K562 (cell line): ENCODE data around the gene DPYSL3. TPM values are rescaled to one million over a fixed set of nuclear protein-coding genes. Genes with fewer than 3 reads are reported as not detected.

Experiments
- HNRNPLL ChIP-seq: fragments of 200-400 bp; formaldehyde crosslinking; IDR thresholded peaks from 2 replicates; pipeline ENCODE4 v1.6.1; 2017; ENCODE audit warnings: low read length, low read depth, mild to moderate bottlenecking; ENCODE audit not compliant: poor library complexity, severe bottlenecking
- NR2C1 ChIP-seq, 2 experiments: fragments of 450-650 bp; IDR thresholded peaks; 2 replicates each; pipeline ENCODE4 v1.6.1; 2017; ENCODE audit warnings: mild to moderate bottlenecking in 2 of 2, antibody characterized with exemption in 1 of 2, inconsistent platforms in 1 of 2, missing compliant biosample characterization in 1 of 2, missing genetic modification characterization in 1 of 2
- PHTF2 ChIP-seq: fragments of 250-450 bp; sonication (Bioruptor Pico); IDR thresholded peaks from 2 replicates; pipeline ENCODE4 v1.5.0; 2021; ENCODE audit warnings: mild to moderate bottlenecking
- RBM15 ChIP-seq: fragments of 200-400 bp; formaldehyde crosslinking; IDR thresholded peaks from 2 replicates; pipeline ENCODE4 v1.6.1; 2018; ENCODE audit warnings: mild to moderate bottlenecking, low read length, moderate library complexity; ENCODE audit not compliant: insufficient read depth
- ZNF24 ChIP-seq: fragments of 450-650 bp; IDR thresholded peaks from 2 replicates; pipeline ENCODE4 v1.6.1; 2016
- ZNF507 ChIP-seq: conservative IDR thresholded peaks from 2 replicates; pipeline ENCODE4 v1.6.1; 2017; ENCODE audit warnings: missing genetic modification characterization, missing compliant biosample characterization
- polyA plus RNA-seq, 8 experiments: library from polyadenylated mRNA; depleted of rRNA in 4 of 8; stranded (reverse) in 5 of 8; unstranded in 3 of 8; fragments of >200 nt; fragmentation: Nextera tagmentation in 2 of 8; fragmentation: Illumina TruSeq in 1 of 8; extraction: Ambion mirVana in 2 of 8; extraction: Trizol in 1 of 8; gene quantifications; 2 replicates each; pipeline versions ENCODE4 v1.2.1 to v1.2.3, GENCODE V29; 2011 to 2014; ENCODE audit warnings: inconsistent platforms in 1 of 8, missing spikeins in 1 of 8
- total RNA-seq, 7 experiments: library from RNA; depleted of rRNA in 6 of 7; stranded (reverse); fragments of >200 nt in 6 of 7; fragmentation: Illumina TruSeq in 2 of 7; extraction: Trizol in 2 of 7; gene quantifications; 2 replicates each; pipeline versions ENCODE4 v1.2.1 to v1.2.3, GENCODE V29; 2011 to 2021; ENCODE audit warnings: low replicate concordance in 1 of 7
- TF ChIP-seq, protein P1 (sequence below): fragments of 200-600 bp; sonication (generic); IDR thresholded peaks from one replicate; pipeline ENCODE4 v1.6.1; 2012; ENCODE audit warnings: mild to moderate bottlenecking, low read depth, low read length, inconsistent platforms
- TF ChIP-seq, protein P2 (sequence below): fragments of 450-650 bp; IDR thresholded peaks from 2 replicates; pipeline ENCODE4 v1.6.1; 2018; ENCODE audit warnings: mild to moderate bottlenecking, low read depth; ENCODE audit not compliant: partially characterized antibody
- TF ChIP-seq, protein P3 (sequence below): fragments of 250-450 bp; sonication (Bioruptor Pico); IDR thresholded peaks from 2 replicates; pipeline ENCODE4 v1.4.0; 2020

The DPYSL3 gene
- total and polyA plus RNA-seq, 9 of the 15 experiments (the other 6 are each of a cell fraction or from before 2014, with no cell fraction given), result 0.07 to 0.55 TPM; not detected in 7

DNA sequence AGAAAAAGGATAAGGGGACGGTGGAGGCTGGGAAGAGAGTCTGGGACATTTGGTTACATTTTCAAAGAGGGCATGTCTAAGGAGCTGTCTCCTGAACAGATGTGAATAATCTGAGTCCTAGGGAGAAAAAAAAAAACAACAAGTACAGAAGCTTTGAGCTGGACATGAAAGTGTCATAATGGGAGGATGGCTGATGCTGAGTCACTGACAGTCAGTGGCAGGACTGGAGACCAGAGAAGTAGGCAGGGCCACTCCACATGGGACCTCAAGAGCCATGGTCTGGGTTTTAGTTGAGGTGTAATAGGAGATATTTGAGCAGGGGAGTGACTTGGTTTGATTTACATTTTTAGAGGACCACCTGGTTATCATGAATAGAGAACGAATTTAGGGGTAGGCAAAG is 70.6 kb downstream of the DPYSL3 start (continued):
- TF ChIP-seq, protein P1, sequence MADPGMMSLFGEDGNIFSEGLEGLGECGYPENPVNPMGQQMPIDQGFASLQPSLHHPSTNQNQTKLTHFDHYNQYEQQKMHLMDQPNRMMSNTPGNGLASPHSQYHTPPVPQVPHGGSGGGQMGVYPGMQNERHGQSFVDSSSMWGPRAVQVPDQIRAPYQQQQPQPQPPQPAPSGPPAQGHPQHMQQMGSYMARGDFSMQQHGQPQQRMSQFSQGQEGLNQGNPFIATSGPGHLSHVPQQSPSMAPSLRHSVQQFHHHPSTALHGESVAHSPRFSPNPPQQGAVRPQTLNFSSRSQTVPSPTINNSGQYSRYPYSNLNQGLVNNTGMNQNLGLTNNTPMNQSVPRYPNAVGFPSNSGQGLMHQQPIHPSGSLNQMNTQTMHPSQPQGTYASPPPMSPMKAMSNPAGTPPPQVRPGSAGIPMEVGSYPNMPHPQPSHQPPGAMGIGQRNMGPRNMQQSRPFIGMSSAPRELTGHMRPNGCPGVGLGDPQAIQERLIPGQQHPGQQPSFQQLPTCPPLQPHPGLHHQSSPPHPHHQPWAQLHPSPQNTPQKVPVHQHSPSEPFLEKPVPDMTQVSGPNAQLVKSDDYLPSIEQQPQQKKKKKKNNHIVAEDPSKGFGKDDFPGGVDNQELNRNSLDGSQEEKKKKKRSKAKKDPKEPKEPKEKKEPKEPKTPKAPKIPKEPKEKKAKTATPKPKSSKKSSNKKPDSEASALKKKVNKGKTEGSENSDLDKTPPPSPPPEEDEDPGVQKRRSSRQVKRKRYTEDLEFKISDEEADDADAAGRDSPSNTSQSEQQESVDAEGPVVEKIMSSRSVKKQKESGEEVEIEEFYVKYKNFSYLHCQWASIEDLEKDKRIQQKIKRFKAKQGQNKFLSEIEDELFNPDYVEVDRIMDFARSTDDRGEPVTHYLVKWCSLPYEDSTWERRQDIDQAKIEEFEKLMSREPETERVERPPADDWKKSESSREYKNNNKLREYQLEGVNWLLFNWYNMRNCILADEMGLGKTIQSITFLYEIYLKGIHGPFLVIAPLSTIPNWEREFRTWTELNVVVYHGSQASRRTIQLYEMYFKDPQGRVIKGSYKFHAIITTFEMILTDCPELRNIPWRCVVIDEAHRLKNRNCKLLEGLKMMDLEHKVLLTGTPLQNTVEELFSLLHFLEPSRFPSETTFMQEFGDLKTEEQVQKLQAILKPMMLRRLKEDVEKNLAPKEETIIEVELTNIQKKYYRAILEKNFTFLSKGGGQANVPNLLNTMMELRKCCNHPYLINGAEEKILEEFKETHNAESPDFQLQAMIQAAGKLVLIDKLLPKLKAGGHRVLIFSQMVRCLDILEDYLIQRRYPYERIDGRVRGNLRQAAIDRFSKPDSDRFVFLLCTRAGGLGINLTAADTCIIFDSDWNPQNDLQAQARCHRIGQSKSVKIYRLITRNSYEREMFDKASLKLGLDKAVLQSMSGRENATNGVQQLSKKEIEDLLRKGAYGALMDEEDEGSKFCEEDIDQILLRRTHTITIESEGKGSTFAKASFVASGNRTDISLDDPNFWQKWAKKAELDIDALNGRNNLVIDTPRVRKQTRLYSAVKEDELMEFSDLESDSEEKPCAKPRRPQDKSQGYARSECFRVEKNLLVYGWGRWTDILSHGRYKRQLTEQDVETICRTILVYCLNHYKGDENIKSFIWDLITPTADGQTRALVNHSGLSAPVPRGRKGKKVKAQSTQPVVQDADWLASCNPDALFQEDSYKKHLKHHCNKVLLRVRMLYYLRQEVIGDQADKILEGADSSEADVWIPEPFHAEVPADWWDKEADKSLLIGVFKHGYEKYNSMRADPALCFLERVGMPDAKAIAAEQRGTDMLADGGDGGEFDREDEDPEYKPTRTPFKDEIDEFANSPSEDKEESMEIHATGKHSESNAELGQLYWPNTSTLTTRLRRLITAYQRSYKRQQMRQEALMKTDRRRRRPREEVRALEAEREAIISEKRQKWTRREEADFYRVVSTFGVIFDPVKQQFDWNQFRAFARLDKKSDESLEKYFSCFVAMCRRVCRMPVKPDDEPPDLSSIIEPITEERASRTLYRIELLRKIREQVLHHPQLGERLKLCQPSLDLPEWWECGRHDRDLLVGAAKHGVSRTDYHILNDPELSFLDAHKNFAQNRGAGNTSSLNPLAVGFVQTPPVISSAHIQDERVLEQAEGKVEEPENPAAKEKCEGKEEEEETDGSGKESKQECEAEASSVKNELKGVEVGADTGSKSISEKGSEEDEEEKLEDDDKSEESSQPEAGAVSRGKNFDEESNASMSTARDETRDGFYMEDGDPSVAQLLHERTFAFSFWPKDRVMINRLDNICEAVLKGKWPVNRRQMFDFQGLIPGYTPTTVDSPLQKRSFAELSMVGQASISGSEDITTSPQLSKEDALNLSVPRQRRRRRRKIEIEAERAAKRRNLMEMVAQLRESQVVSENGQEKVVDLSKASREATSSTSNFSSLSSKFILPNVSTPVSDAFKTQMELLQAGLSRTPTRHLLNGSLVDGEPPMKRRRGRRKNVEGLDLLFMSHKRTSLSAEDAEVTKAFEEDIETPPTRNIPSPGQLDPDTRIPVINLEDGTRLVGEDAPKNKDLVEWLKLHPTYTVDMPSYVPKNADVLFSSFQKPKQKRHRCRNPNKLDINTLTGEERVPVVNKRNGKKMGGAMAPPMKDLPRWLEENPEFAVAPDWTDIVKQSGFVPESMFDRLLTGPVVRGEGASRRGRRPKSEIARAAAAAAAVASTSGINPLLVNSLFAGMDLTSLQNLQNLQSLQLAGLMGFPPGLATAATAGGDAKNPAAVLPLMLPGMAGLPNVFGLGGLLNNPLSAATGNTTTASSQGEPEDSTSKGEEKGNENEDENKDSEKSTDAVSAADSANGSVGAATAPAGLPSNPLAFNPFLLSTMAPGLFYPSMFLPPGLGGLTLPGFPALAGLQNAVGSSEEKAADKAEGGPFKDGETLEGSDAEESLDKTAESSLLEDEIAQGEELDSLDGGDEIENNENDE, result no peak
- TF ChIP-seq HNRNPLL, result no peak
- TF ChIP-seq, protein P2, sequence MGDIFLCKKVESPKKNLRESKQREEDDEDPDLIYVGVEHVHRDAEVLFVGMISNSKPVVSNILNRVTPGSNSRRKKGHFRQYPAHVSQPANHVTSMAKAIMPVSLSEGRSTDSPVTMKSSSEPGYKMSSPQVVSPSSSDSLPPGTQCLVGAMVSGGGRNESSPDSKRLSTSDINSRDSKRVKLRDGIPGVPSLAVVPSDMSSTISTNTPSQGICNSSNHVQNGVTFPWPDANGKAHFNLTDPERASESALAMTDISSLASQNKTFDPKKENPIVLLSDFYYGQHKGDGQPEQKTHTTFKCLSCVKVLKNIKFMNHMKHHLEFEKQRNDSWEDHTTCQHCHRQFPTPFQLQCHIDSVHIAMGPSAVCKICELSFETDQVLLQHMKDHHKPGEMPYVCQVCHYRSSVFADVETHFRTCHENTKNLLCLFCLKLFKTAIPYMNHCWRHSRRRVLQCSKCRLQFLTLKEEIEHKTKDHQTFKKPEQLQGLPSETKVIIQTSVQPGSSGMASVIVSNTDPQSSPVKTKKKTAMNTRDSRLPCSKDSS, result no peak
- no peak for TF ChIP-seq NR2C1 (IDR thresholded peaks at IDR 0.05)
- TF ChIP-seq NR2C1 (tag; IDR thresholded peaks at IDR 0.05), result no peak
- TF ChIP-seq RBM15, result no peak
- TF ChIP-seq, protein P3, sequence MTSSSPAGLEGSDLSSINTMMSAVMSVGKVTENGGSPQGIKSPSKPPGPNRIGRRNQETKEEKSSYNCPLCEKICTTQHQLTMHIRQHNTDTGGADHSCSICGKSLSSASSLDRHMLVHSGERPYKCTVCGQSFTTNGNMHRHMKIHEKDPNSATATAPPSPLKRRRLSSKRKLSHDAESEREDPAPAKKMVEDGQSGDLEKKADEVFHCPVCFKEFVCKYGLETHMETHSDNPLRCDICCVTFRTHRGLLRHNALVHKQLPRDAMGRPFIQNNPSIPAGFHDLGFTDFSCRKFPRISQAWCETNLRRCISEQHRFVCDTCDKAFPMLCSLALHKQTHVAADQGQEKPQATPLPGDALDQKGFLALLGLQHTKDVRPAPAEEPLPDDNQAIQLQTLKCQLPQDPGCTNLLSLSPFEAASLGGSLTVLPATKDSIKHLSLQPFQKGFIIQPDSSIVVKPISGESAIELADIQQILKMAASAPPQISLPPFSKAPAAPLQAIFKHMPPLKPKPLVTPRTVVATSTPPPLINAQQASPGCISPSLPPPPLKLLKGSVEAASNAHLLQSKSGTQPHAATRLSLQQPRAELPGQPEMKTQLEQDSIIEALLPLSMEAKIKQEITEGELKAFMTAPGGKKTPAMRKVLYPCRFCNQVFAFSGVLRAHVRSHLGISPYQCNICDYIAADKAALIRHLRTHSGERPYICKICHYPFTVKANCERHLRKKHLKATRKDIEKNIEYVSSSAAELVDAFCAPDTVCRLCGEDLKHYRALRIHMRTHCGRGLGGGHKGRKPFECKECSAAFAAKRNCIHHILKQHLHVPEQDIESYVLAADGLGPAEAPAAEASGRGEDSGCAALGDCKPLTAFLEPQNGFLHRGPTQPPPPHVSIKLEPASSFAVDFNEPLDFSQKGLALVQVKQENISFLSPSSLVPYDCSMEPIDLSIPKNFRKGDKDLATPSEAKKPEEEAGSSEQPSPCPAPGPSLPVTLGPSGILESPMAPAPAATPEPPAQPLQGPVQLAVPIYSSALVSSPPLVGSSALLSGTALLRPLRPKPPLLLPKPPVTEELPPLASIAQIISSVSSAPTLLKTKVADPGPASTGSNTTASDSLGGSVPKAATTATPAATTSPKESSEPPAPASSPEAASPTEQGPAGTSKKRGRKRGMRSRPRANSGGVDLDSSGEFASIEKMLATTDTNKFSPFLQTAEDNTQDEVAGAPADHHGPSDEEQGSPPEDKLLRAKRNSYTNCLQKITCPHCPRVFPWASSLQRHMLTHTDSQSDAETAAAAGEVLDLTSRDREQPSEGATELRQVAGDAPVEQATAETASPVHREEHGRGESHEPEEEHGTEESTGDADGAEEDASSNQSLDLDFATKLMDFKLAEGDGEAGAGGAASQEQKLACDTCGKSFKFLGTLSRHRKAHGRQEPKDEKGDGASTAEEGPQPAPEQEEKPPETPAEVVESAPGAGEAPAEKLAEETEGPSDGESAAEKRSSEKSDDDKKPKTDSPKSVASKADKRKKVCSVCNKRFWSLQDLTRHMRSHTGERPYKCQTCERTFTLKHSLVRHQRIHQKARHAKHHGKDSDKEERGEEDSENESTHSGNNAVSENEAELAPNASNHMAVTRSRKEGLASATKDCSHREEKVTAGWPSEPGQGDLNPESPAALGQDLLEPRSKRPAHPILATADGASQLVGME (CRISPR knock-in tag), result no peak
- no peak for TF ChIP-seq PHTF2 (CRISPR knock-in tag)
- TF ChIP-seq ZNF24, result no peak
- no peak for TF ChIP-seq ZNF507 (tag)
- TF ChIP-seq, all 486 proteins: peak for 0
